Glutamatergic neuron (in vitro differentiated cells): Measurements from ENCODE around the gene GRIP2. TPM values are rescaled to one million over a fixed set of nuclear protein-coding genes. Genes with fewer than 3 reads are reported as not detected.

Source experiments
- DNase-seq: peaks from one replicate; pipeline ENCODE4 v3.0.0; 2022
- H3K27ac Mint-ChIP-seq: one replicate; pipeline ENCODE4 v1.8.0; 2020; ENCODE audit warnings: mild to moderate bottlenecking, mixed read lengths, inconsistent platforms; ENCODE audit not compliant: unreplicated experiment
- H3K27me3 Mint-ChIP-seq: one replicate; pipeline ENCODE4 v1.8.0; 2020; ENCODE audit warnings: mild to moderate bottlenecking, moderate library complexity, mixed read lengths, inconsistent platforms; ENCODE audit not compliant: unreplicated experiment
- H3K36me3 Mint-ChIP-seq: one replicate; pipeline ENCODE4 v1.8.0; 2020; ENCODE audit warnings: mild to moderate bottlenecking, mixed read lengths, inconsistent platforms; ENCODE audit not compliant: unreplicated experiment
- H3K4me1 Mint-ChIP-seq: one replicate; pipeline ENCODE4 v1.8.0; 2020; ENCODE audit warnings: mild to moderate bottlenecking, low read depth, mixed read lengths, inconsistent platforms; ENCODE audit not compliant: unreplicated experiment
- H3K4me3 Mint-ChIP-seq: one replicate; pipeline ENCODE4 v1.8.0; 2020; ENCODE audit warnings: mild to moderate bottlenecking, mixed read lengths, inconsistent platforms; ENCODE audit not compliant: unreplicated experiment
- H3K9me3 Mint-ChIP-seq: one replicate; pipeline ENCODE4 v1.8.0; 2020; ENCODE audit warnings: mild to moderate bottlenecking, moderate library complexity, mixed read lengths, inconsistent platforms; ENCODE audit not compliant: unreplicated experiment
- total RNA-seq: library from RNA; stranded (reverse); fragmentation: NEBNext Ultra II Directional; extraction: Animal tissue kit (Norgen Biotek cat#: 25700); gene quantifications from one replicate; pipeline ENCODE4 v1.2.1, GENCODE V29; 2021; ENCODE audit not compliant: unreplicated experiment
- TF ChIP-seq, protein P1 (sequence below): fragments of 200-600 bp; sonication (generic); IDR thresholded peaks from one replicate; pipeline ENCODE4 v1.5.0; 2021; ENCODE audit not compliant: partially characterized antibody, unreplicated experiment

Gene GRIP2
- total RNA-seq, 1 donor from 2014 or later = 0.34 TPM

DNA sequence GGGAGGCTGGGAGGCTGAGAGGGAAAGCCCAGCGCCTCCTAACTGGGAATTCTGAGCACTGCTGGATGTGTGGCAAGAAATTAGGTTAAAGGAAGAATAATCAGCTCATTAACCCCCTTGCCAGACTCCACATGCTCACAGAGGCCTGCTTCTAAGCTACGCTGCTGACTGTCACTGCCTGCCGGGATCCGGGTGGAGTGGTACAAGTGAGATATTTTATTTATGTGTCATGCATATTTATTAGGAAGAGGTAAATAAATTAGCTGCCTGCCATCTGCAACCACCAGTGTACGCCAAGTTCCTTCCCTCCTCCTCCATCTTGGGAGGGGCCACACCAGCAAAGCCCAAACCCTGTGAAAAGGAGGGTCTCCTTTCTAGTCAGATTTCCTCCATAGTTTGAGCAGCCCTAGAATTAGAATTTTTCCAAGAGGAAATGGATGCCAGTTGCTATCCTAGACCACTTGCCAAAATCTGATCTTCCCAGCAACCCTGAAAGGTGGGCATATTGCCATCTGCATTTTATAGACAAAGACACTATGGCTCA lies 43.5 kb upstream of the GRIP2 start:
- Mint-ChIP-seq H3K27ac (no peak overlapping the region), H3K4me3 (no peak overlapping the region), H3K4me1 (no peaks in the 10 kb centered on the region), H3K36me3 (no peaks in the 10 kb centered on the region), H3K9me3 (no peaks in the 10 kb centered on the region), H3K27me3 (peaks cover 2% of the 10 kb centered on the region)
- TF ChIP-seq, protein P1, sequence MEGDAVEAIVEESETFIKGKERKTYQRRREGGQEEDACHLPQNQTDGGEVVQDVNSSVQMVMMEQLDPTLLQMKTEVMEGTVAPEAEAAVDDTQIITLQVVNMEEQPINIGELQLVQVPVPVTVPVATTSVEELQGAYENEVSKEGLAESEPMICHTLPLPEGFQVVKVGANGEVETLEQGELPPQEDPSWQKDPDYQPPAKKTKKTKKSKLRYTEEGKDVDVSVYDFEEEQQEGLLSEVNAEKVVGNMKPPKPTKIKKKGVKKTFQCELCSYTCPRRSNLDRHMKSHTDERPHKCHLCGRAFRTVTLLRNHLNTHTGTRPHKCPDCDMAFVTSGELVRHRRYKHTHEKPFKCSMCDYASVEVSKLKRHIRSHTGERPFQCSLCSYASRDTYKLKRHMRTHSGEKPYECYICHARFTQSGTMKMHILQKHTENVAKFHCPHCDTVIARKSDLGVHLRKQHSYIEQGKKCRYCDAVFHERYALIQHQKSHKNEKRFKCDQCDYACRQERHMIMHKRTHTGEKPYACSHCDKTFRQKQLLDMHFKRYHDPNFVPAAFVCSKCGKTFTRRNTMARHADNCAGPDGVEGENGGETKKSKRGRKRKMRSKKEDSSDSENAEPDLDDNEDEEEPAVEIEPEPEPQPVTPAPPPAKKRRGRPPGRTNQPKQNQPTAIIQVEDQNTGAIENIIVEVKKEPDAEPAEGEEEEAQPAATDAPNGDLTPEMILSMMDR = no peak
- no peak for DNase-seq

DNA sequence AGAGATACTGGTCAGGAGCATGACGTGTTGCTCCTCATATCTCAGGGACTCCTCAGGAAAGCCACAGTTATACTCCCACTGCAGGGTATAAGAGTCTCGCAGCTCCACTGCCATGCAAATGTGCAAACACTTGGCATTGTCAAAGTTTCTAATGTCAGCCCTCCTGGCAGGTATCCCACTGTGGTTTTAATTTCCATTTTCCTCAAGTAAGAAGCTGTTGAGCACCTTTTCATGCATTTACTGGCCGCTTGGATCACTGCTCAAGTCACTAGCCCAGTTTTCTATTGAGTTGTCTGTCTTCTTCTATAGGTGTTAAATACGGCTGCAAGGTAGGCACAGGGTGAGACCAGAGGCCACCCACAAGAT lies 41.9 kb upstream of the GRIP2 start:
- Mint-ChIP-seq H3K4me3 (no peak overlapping the region), H3K9me3 (no peaks in the 10 kb centered on the region), H3K4me1 (no peaks in the 10 kb centered on the region), H3K27ac (no peak overlapping the region), H3K36me3 (no peaks in the 10 kb centered on the region), H3K27me3 (peaks cover 2% of the 10 kb centered on the region)
- DNase-seq = no peak
- TF ChIP-seq, protein P1 = no peak

DNA sequence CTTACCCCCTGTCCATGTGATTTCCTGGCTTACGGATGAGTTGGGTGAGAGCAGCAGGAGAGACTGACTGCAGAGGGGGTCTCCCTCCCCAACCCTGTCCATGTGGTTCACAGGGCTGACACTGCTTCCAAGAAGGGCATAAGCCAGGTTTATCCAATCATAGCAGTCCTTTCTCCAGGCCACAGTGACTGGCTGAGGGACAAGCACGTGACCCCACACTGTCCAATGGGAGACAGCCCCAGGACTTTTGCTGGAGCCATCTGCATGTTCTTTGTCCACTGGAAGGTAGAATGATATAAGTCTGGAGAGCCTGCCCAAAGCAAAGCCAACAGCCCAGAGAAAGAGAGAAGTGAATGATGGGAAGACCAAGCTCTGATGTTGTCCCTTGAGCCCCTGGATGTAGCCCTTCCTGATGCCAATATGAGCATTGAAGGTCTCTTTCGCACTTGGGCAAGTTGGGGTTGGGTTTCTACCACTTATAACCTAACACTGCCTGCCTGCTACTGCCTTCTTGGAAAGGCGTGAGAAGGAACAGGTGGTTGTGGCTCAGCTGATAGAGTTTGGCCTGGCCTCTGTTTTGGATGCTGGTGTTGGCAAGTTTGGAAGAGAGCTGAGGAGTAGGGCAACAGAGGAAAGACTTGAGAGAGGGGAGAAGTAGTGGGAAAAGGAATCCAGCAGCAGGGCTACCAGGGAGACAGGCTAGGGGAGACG lies 41.3 kb upstream of the GRIP2 start:
- Mint-ChIP-seq H3K4me3 (no peak overlapping the region), H3K27ac (no peak overlapping the region), H3K36me3 (no peaks in the 10 kb centered on the region), H3K9me3 (no peaks in the 10 kb centered on the region), H3K27me3 (peaks cover 2% of the 10 kb centered on the region), H3K4me1 (no peaks in the 10 kb centered on the region)
- TF ChIP-seq, protein P1 = no peak
- no peak for DNase-seq

DNA sequence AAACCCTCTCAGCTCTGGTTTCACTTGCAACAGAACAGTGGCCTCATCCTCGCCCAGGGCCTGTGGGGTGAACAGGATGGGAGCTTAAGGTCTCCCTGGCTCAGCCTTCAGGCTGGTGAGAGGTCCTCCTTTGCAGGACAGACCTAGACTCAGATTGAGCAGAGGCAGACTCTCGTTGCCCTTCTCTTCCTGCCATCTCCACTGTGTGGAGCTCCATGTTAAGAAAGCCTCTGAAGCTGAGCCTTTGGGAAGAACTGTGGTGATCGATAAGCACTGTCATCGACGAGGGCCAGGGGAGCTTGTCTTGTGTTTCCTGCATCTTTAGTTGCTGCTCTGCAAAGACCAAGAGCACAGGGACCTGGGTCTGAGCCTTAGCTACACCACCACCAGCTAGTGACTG lies 37.8 kb upstream of the GRIP2 start:
- TF ChIP-seq, protein P1 = no peak
- Mint-ChIP-seq H3K27me3 (no peaks in the 10 kb centered on the region), H3K4me1 (no peaks in the 10 kb centered on the region), H3K4me3 (no peak overlapping the region), H3K9me3 (no peaks in the 10 kb centered on the region), H3K27ac (no peak overlapping the region), H3K36me3 (no peaks in the 10 kb centered on the region)
- no peak for DNase-seq

DNA sequence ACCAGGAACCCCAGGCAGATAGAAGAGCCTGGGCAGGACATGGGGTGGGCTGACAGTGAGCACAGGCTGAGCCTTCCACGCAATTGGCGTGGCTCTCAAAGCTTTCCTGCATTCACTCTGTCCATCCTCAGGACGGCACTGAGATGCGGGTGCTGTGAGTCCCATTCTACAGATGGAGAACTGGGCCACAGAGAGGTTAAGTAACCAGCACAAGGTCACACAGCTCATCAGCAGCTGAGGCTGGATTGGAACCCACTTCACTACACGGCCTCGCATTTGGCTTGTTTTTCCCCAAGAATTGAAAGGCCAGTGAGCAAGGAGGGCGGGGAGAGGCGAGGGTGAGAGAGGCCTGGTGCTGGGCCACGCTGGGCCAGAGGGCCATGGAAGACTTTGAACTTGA lies 36.0 kb upstream of the GRIP2 start:
- no peak for DNase-seq
- Mint-ChIP-seq H3K36me3 (no peaks in the 10 kb centered on the region), H3K27ac (no peak overlapping the region), H3K27me3 (no peaks in the 10 kb centered on the region), H3K4me3 (no peak overlapping the region), H3K4me1 (no peaks in the 10 kb centered on the region), H3K9me3 (no peaks in the 10 kb centered on the region)
- TF ChIP-seq, protein P1 = no peak
